CD4-positive, alpha-beta T cell (primary cell): Measurements from ENCODE around the gene MPHOSPH9. TPM values are rescaled to one million over a fixed set of nuclear protein-coding genes. Genes with fewer than 3 reads are reported as not detected.

Experiments used
- ATAC-seq: fragments of 200-7000 bp; cut with Tn5 transposase; one replicate; pipeline ENCODE4 v1.10.0; 2022; ENCODE audit warnings: mild to moderate bottlenecking; ENCODE audit not compliant: poor library complexity
- CTCF ChIA-PET: fragments of 350-600 bp; sonication (Branson Sonifier 250); formaldehyde crosslinking; loops from one replicate; lab custom pipeline; 2021; ENCODE audit warnings: antibody characterized with exemption, inconsistent platforms; lab: Charles Lee
- POLR2A ChIA-PET: fragments of 350-600 bp; sonication (Branson Sonifier 250); formaldehyde crosslinking; loops from one replicate; lab custom pipeline; 2021; ENCODE audit warnings: antibody characterized with exemption, inconsistent platforms; lab: Charles Lee
- DNase-seq, 14 experiments: peaks; one replicate each; pipeline ENCODE4 v3.0.0-alpha.2; 2013 to 2020; ENCODE audit warnings: mixed read lengths in 2 of 14
- H3K27ac ChIP-seq, 2 donors: one replicate each; pipeline versions ENCODE4 v1.5.1 to v1.7.0; 2013; ENCODE audit warnings: low read length in 2 of 2, low read depth in 1 of 2, mild to moderate bottlenecking in 1 of 2
- H3K27me3 ChIP-seq, 2 experiments: 1 replicate in 1 of 2; 2 replicates in 1 of 2; pipeline versions ENCODE4 v1.6.1 to v1.7.0; 2013; ENCODE audit warnings: low read length in 2 of 2, control low read depth in 1 of 2, mild to moderate bottlenecking in 1 of 2, moderate library complexity in 1 of 2; ENCODE audit not compliant: insufficient read depth in 2 of 2, control insufficient read depth in 1 of 2
- H3K36me3 ChIP-seq: one replicate; pipeline ENCODE4 v1.6.1; 2013; ENCODE audit warnings: low read length, control low read depth; ENCODE audit not compliant: insufficient read depth
- H3K4me1 ChIP-seq: one replicate; pipeline ENCODE4 v1.6.1; 2013; ENCODE audit warnings: low read length, control low read depth; ENCODE audit not compliant: insufficient read depth
- H3K4me3 ChIP-seq: one replicate; pipeline ENCODE4 v1.5.1; 2013; ENCODE audit warnings: mild to moderate bottlenecking, low read length, moderate library complexity
- H3K9me3 ChIP-seq, 2 experiments: 1 replicate in 1 of 2; 2 replicates in 1 of 2; pipeline versions ENCODE4 v1.6.1 to v1.7.0; 2013; ENCODE audit warnings: low read length in 2 of 2, mild to moderate bottlenecking in 2 of 2, control low read depth in 1 of 2, moderate library complexity in 1 of 2; ENCODE audit not compliant: control insufficient read depth in 1 of 2, insufficient read depth in 1 of 2
- H3K27ac Mint-ChIP-seq: one replicate; pipeline ENCODE4 v1.8.0; 2020; ENCODE audit warnings: mixed read lengths
- H3K27me3 Mint-ChIP-seq: one replicate; pipeline ENCODE4 v1.8.0; 2021; ENCODE audit warnings: mixed read lengths
- H3K36me3 Mint-ChIP-seq: one replicate; pipeline ENCODE4 v1.8.0; 2021; ENCODE audit warnings: low read depth, mixed read lengths
- H3K4me1 Mint-ChIP-seq: one replicate; pipeline ENCODE4 v1.8.0; 2021; ENCODE audit warnings: low read depth, mixed read lengths
- H3K4me3 Mint-ChIP-seq: one replicate; pipeline ENCODE4 v1.8.0; 2020; ENCODE audit warnings: mild to moderate bottlenecking, mixed read lengths
- H3K9me3 Mint-ChIP-seq: one replicate; pipeline ENCODE4 v1.8.0; 2020; ENCODE audit warnings: mixed read lengths
- intact Hi-C, 2 experiments: fragments of 100-400 bp; cut with DNase I in 1 of 2; cut with micrococcal nuclease in 1 of 2; formaldehyde crosslinking; loops; one replicate each; pipeline versions ENCODE4 v1.15.1 to v1.9.0; 2023 to 2025; cut with DNase I, micrococcal nuclease
- total RNA-seq, 174 experiments: library from RNA in 2 of 174; stranded (reverse) in 2 of 174; gene quantifications; one replicate each; pipeline ENCODE4 v1.2.3 and lab custom pipeline; 2021 to 2026
- TF ChIP-seq, protein P1 (sequence below): fragments of 200-600 bp; IDR thresholded peaks from one replicate; pipeline ENCODE4 v1.8.0; 2022; ENCODE audit warnings: antibody characterized with exemption, mild to moderate bottlenecking

Gene MPHOSPH9
- total RNA-seq, 2 experiments from 2014 or later, result 80.9 to 84.5 TPM

DNA sequence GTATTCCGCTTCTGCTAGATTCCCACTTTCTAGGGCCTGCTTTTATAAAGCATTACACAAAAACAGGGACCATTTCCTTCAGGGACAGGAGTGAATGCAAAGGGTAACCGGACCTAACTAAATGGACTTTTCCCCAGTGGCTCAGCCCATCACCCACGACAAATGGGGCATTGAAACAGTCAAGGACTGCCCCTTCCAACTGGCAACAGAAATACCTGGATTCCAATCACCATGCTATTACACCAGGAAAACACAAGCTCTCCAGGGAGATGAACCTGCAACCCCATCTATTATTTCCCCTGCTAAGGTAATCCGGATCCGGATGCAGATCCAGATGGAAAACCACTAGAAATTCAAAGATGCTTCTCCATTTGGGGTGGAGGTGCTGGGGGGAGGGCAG is 1.0 kb downstream of the MPHOSPH9 start:
- TF ChIP-seq, protein P1, sequence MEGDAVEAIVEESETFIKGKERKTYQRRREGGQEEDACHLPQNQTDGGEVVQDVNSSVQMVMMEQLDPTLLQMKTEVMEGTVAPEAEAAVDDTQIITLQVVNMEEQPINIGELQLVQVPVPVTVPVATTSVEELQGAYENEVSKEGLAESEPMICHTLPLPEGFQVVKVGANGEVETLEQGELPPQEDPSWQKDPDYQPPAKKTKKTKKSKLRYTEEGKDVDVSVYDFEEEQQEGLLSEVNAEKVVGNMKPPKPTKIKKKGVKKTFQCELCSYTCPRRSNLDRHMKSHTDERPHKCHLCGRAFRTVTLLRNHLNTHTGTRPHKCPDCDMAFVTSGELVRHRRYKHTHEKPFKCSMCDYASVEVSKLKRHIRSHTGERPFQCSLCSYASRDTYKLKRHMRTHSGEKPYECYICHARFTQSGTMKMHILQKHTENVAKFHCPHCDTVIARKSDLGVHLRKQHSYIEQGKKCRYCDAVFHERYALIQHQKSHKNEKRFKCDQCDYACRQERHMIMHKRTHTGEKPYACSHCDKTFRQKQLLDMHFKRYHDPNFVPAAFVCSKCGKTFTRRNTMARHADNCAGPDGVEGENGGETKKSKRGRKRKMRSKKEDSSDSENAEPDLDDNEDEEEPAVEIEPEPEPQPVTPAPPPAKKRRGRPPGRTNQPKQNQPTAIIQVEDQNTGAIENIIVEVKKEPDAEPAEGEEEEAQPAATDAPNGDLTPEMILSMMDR, result no peak
- no peaks in the 10 kb centered on the region for H3K9me3 ChIP-seq
- Mint-ChIP-seq H3K27me3 (no peaks in the 10 kb centered on the region), H3K4me1 (peaks cover 75% of the 10 kb centered on the region), H3K27ac (peak overlapping the region; percentile 97), H3K36me3 (peaks cover 41% of the 10 kb centered on the region), H3K4me3 (peak overlapping the region; percentile 95), H3K9me3 (no peaks in the 10 kb centered on the region)
- intact Hi-C loops, result loop anchor here (2.0 to 5.0 kb wide), 2 partner anchors 157 to 705 kb away; partner anchors contain the start of genes KNTC1 (in 1 of the 2) and RSRC2 (in 1 of the 2)
- peaks cover 12% of the 10 kb centered on the region for H3K36me3 ChIP-seq
- H3K27me3 ChIP-seq, result no peaks in the 10 kb centered on the region
- H3K4me1 ChIP-seq, result peaks cover 56% of the 10 kb centered on the region
- peak overlapping the region; percentile 97 for H3K4me3 ChIP-seq
- ChIA-PET CTCF (interaction anchor here (1.1 to 1.2 kb wide), 2 partner anchors 9 to 188 kb away, joined by 3 to 5 read pairs; no protein-coding TSS in a partner anchor), POLR2A (interaction anchor here (0.8 to 5.8 kb wide), 30 partner anchors 8 to 1831 kb away, joined by 3 to 216 read pairs (median 10); partner anchors contain the start of genes ABCB9, ATP6V0A2, DDX55 and EIF2B1)
- ATAC-seq (no peak), DNase-seq (no peak)
- H3K27ac ChIP-seq, result peak overlapping the region in 1 of 2 donors; percentile 81

DNA sequence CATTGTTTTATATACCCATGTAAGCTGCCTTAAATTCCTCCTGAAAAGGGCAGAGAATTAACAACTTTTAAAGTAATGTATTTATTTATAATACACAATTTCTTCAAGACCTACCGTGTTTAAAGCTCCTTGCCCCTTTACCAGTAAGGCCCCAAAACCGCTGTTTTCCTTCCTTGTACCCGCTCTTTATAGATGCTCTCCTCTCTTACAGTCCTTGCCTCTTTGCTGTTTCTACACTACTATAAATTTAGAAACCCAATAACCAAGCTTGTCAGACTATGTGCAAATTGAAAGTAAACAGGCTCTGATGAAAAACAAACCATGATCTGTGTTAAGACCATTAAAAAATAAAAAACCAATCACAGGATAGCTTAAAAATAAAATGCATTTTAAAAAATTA is 3.9 kb downstream of the MPHOSPH9 start:
- no peaks in the 10 kb centered on the region for H3K27me3 ChIP-seq
- H3K36me3 ChIP-seq, result peaks cover 14% of the 10 kb centered on the region
- POLR2A ChIA-PET, result interaction anchor here (0.6 to 1.7 kb wide), 6 partner anchors 8 to 344 kb away, joined by 3 to 9 read pairs (median 4); no protein-coding TSS in a partner anchor
- Mint-ChIP-seq H3K27me3 (no peaks in the 10 kb centered on the region), H3K27ac (peak overlapping the region; percentile 71), H3K9me3 (no peaks in the 10 kb centered on the region), H3K4me3 (peak overlapping the region; percentile 83), H3K4me1 (peaks cover 69% of the 10 kb centered on the region), H3K36me3 (peaks cover 35% of the 10 kb centered on the region)
- DNase-seq, result no peak
- H3K27ac ChIP-seq, result peak overlapping the region in 1 of 2 donors; percentile 28
- H3K9me3 ChIP-seq, result no peaks in the 10 kb centered on the region
- TF ChIP-seq, protein P1, result no peak
- CTCF ChIA-PET, result interaction anchor here (1.3 kb wide), 1 partner anchor 9 kb away, joined by 7 read pairs; no protein-coding TSS in a partner anchor
- peaks cover 40% of the 10 kb centered on the region for H3K4me1 ChIP-seq
- intact Hi-C loops, result no loop called here
- ATAC-seq, result no peak
- H3K4me3 ChIP-seq, result peak overlapping the region; percentile 5

DNA sequence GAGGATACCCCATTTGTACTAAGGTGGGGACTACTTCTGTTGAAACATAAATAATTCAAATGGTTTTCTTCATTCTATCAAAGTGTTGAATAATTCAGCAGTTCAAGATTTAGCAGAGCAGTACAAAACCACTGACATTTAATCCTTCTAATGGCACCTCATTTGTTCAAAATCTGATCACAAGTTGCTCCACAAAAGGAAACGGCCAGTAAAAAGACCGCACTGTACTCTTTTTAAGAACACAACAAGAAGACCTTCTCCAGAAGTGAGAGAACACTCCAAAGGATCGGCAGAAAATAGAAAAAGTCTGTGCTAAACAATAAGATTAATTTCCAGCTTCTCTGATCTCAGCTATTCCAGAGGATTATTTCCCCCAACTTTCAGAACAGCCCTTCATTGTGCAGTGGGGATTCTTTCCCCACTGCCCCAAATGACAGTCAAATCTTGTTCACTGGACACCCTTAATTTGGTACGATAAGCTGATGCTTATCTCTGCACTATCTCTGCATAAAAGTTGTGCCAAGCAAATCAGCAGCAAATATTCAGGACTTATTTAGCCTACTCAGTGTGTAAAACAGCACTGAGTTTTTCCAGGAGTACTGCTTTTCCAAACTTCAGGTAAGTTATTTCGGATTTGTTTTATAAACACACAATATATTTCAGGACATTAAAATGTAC is 5.2 kb downstream of the MPHOSPH9 start:
- DNase-seq (no peak), ATAC-seq (no peak)
- no peaks in the 10 kb centered on the region for H3K27me3 ChIP-seq
- H3K27ac ChIP-seq, result no peak overlapping the region
- ChIA-PET POLR2A (interaction anchor here (0.6 to 1.7 kb wide), 4 partner anchors 10 to 107 kb away, joined by 3 to 9 read pairs (median 4); no protein-coding TSS in a partner anchor), CTCF (interaction anchor here (0.9 kb wide), 1 partner anchor 15 kb away, joined by 3 read pairs; no protein-coding TSS in a partner anchor)
- H3K9me3 ChIP-seq, result no peaks in the 10 kb centered on the region
- TF ChIP-seq, protein P1, result no peak
- Mint-ChIP-seq H3K27me3 (no peaks in the 10 kb centered on the region), H3K4me3 (peak overlapping the region; percentile 31), H3K4me1 (peaks cover 67% of the 10 kb centered on the region), H3K36me3 (peaks cover 32% of the 10 kb centered on the region), H3K27ac (peak overlapping the region; percentile 57), H3K9me3 (no peaks in the 10 kb centered on the region)
- peaks cover 14% of the 10 kb centered on the region for H3K36me3 ChIP-seq
- no peak overlapping the region for H3K4me3 ChIP-seq
- H3K4me1 ChIP-seq, result peaks cover 44% of the 10 kb centered on the region
- intact Hi-C loops, result no loop called here
